Mesenteric fat pad (tissue), 1 donor: ENCODE data around the gene SERGEF. TPM values are rescaled to one million over a fixed set of nuclear protein-coding genes. Genes with fewer than 3 reads are reported as not detected.

Experiments
- DNase-seq: peaks from one replicate; pipeline ENCODE4 v3.0.0-alpha.2; 2020; ENCODE audit warnings: low spot score
- total RNA-seq: library from RNA; stranded (reverse); fragmentation: NEBNext Ultra II Directional; extraction: Animal tissue kit (Norgen Biotek cat#: 25700); gene quantifications from one replicate; pipeline ENCODE4 v1.2.1, GENCODE V29; 2021
- donor health status: DM: yes; HTN: yes; CAD: no.

The SERGEF gene
- total RNA-seq, 1 donor from 2014 or later, result 23.6 TPM

DNA sequence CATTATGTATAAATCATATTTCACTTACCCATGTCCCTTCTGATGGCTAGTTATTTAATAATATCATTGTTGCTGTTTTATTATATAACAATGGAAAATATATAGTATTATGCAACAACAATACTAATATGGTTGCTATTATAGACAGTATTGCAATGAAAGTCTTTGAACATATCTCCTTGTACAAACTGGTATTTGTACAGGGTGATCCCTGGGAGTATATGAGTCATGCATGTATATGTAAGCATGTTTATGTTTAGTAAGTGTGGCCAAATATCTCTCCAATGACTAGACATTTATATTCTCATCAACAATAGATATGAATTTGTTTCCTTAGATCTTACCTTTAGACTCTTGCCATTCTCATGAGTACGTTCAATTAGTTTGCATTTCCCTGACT, 222.4 kb downstream of the SERGEF start:
- no peak for DNase-seq

DNA sequence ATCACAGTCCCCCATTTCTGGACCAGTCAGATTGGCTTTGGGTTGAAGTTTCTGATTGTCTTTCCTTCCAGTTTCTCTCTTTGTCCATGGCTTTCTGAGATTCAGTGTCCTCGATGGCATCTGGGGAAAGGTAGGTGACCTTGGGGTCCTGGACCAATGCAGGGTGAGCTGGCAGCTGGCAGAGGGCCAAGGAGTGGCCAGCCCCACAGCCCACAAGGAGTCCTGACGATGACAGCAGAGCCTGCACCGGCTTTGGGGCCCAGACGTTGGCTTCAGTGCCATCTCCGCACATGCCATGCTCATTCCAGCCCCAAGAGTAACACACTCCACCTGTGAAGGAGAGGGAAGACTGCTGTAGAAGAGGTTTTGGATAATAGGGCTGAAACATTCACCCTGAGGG, 224.8 kb downstream of the SERGEF start:
- no peak for DNase-seq

DNA sequence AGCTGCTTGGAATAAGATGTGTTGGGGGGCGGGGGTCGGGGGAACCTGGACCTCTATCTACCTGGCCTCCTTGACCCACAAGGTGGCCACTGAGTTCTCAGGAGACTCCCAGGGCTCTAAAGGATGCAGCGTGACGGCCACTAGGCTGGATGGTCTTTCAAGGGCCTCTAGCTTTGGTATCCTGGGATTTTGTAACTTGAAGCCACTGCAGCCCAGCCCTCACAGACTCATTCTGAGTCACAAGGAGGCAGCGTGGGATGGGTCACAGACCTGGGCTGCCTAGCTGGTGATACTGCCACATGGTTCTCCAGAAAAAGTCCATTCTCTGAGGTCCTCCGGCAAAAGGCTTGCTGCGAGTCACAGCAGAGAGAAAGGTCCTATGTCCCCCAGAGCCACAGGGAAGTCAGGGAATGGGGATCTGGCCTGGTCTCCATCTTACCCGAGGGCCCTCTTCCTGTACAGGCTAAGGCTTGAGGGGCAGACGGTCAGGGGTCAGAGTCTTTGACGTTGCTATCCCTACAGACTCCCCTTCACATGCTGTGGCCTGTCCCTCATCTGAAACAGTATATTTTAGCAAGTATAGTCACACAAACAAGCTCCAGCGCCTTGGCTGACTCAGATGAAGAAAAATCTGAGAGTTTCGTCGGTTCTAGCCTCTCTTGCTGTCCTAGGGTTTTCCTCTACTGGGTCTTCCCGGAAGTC, 225.9 kb downstream of the SERGEF start:
- DNase-seq, result no peak

DNA sequence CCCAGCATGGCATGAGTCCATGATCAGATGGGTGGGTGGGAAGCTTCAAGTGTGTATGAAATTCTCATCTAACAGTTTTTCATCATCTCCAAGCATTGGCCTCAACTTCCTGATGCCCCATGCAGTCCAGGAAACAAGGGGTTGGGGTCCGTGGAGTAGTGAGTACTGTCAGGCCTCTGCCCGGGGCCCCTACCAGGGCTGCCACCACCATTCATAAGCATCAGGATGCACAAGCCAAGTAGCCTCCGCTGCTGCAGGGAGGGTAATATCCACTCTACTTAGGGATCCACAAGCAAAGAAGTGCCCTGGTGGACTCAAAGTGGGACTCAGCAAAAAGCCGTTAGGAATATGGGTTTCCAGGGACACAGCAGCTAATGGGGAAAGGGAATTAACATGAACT, 229.0 kb downstream of the SERGEF start:
- no peak for DNase-seq

DNA sequence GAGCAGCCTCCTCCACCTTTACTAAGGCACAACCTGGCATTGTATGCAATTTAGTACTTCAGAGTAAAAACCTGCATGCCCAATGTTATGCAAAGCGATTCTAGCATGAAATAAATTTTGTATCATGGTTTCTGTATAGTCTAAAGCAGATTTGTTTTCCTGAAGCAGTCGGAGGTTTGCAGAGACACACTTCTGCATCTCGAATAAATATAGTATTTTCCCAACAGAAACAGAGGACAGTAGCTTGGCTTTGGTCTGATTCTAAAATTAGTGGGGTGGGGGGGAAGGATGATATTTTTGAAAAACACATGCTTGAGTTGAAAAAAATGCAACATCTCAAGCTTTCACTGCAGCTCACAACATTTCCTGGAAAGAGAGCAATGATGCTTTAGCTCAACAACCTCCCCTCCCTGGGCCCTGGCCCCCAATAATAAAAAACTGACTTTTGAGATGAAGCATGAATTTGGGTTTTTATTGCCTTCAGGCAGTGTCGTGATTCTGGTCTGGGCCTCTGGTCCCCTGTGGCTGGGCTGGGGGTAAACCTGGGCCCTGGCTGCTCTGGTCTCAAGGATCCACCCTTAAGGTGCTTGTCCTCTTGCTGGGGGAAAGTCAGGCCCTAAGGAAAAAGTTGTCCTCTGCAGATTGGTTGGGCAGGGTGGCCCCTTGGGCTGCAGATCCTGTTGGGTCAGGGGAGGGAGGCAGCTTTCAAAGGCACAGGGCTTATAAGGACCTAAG, 230.1 kb downstream of the SERGEF start:
- no peak for DNase-seq

DNA sequence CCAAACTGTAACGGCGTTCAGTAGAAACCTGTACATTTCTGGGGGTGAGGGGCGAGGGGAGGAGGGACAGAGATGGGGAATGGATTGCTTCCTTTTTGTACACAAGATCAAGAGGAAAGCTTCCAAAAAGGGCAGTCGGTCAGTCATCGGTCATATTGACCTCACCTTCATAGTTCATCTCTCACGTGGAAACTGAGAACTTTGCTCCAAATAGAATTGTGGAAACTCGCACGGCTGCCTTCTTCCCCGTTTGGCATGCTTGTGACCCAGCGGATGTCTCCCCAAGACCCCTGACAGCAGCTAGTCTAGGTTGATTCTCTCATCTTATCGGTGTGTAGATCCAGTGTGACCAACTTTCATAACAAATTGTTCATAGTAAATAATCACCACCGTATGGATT, 230.7 kb downstream of the SERGEF start:
- DNase-seq, result peak; percentile 51

DNA sequence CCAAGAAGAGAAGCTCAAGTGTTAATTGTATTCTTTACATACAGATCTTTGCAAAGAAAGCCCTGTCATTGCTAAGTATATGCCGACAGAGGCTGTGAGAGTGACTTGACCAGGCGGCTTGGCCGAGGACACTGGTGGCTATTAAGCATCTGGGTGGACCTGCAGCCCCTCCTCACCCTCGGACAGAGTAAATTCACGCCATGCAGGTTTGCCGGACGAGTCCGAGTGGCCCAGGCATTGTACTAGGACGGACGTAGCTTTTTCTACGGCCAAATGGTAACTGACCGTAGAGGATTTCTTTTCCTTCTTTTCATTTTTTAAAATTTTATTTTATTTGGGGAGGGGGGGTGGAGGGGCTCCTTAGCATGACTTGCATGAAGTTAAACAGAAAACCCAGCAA, 231.2 kb downstream of the SERGEF start:
- DNase-seq, result no peak

DNA sequence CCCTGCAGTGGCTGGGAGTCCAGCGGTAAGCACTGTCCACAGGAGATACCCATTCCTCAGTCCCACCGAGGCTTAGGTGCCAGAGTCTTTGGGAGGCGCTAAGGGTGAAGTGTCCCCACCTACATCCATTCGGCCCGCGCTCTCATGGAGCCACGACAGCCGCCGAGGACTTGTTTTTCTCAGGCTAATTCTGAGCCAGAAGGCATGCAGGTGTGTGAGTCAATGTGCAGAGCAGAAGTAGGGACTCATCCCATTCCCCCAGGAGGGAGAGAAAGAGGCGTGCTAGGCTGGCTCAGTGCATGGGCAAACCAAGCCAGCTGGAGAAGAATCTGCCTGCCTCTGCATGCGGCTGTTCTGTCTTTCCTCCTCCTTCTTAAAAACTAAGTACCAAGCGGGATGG, 231.6 kb downstream of the SERGEF start:
- peak; percentile 86 for DNase-seq

DNA sequence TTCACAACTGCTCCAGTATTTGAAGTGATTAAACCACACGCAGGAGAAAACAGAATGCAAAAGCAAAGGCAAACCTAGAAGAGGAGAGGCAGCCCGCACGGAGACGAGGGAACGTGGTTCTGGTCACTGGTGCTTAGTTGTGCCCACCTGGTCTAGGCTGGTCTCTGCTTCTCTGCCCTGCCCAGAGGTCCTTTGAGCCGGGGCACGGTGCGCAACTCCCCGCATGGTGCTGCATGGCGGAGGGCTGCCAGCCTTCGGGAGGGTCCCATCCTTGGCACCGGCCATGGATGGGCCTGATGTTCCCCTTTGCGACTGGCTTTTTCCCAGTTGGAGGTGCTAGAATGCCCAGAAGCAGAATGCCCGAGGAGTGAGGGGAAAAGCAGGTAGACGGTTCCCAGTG, 232.2 kb downstream of the SERGEF start:
- DNase-seq, result peak; percentile 81

DNA sequence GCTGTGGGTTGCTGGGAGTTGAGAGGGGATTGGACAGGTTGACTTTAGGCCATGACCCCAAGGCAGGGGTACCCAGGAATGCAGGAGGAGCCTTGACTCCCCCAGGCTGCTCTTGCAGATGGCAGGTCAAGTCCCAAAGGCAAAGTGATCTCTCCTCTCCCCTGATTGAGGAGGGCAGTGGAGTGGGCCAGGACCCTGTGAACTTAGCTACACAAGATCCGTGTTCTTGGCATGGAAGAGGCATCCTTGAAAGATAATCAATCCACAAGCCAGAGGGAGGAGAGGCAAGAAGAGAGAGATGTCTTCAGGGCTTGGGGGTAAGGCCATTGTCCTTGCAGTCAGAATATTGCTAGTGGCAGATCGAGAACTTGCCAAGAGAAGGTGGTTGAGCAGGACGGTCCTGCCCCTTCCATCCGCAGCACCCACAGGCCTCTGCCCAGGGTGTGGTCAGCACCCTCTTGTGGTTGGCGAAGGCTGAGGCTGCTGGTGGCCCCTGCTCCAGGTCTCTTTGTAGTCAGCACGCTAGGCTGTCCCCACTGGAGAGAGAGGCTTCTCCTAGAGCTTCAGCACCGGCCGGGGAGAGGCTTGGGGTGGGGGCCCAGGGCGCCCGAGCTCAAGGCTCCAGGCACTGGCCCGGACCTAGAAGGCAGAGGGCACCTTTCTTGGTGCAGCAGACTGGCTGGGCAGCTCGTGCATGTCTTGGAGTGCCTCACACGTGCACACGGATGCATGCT, 232.8 kb downstream of the SERGEF start:
- DNase-seq, result peak; percentile 87

DNA sequence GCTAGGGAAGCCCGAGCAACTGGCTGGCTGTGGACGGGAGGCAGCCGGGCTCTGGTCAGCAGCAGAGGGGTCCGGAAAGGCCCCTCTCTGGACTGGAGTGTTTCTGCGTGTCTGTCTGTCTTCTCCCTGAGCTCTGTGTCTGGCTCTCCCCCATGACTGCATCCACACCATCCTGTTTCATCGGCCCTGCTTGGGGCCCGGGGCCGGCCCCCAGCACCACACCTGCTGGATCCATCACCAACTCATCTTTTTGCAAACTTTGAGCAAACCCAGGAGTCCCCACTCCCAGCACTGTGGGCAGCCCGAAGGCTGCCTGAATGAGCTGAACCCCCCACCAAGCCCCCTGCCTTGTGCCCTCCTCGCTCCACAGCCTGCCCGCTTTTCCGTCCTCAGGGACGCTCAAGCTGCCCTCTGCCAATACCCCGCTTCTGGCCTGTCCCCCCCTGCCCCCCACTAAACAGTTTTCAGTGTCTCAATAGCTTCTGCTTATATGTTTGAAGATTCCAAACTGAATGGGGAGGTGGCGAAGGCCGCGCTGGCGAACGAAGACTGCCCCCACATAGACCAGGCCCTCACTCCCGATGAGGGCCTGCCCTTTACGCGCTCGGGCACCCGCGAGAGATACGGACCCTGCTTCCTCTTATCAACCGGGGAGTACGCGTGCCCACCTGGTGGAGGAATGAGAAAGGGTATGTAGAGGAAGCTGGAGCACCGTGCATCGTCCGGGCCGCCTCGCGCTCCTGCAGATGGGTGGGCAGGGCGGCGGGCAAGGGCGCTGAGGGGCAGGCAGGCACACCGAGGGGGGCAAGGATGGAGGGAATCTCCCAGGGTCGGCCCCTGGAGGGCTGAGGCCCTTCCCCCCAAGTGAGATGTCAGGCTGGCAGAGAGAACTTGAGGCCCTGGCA, 233.6 kb downstream of the SERGEF start:
- peak; percentile 81 for DNase-seq

DNA sequence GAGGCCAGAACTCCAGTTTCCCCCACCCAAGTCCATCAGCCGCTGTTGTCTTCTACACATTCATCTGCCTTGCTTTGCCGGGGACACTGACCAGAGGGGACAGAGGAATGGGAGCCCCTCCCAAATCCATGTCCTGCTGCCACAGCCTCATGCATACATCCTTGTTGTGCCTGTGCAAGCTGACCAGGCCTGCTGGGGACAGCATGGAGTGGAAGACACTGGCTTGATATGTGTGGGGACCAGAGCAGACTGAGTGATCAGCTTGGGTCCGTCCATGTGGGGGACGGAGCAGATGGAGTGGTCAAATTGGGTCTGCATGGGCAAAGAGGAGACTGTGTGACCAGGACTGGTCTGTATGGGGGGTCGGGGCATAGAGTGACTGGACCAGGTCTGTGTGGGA, 234.5 kb downstream of the SERGEF start:
- DNase-seq, result no peak

DNA sequence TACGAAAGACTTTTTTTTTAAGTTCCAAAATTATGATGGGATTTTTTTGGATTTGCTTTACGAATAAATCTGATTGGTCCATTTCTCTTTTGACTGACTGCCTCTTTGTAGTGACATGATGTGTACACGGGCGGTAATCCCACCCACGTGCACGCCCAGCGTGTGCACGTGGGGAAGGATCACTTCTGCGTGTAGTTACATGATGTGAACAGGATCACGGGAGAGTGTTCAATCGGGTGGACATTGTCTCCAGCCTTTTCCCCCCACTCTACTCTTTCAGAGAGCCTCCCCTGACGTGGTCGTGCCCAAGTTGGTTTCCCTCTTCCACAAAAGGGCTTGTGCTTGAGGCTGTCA, 235.1 kb downstream of the SERGEF start:
- no peak for DNase-seq

DNA sequence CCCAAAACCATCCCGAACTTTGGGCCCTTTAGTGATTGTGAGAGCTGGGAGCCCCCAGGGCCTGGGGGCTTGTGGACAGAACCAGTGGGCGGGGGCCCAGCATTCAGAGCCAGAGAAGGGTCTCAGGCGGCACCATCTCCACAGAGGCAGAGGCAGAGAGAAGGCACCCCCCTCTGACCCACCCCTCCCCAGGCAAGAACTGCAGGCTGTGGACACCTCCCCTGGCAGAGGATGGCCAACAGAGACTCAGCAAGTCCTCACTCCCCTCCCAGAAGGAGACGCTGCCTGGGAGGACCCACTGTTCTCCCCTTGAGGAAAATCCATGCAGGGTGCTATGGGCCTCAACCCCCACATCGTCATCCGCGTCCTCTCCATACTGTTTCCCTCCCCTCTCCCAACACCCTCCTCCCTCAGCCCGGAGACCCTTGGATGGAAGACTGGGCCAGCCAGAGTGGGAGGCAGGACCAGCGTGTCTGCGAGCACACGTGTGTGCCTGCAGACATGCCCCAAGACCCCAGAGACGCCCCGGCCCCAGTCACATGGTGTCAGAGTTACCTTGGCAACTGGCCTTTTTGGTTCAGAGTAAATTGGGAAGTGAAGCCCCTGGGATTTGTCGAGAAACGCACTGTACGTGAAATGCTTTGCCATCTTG, 235.6 kb downstream of the SERGEF start:
- peak; percentile 67 for DNase-seq

DNA sequence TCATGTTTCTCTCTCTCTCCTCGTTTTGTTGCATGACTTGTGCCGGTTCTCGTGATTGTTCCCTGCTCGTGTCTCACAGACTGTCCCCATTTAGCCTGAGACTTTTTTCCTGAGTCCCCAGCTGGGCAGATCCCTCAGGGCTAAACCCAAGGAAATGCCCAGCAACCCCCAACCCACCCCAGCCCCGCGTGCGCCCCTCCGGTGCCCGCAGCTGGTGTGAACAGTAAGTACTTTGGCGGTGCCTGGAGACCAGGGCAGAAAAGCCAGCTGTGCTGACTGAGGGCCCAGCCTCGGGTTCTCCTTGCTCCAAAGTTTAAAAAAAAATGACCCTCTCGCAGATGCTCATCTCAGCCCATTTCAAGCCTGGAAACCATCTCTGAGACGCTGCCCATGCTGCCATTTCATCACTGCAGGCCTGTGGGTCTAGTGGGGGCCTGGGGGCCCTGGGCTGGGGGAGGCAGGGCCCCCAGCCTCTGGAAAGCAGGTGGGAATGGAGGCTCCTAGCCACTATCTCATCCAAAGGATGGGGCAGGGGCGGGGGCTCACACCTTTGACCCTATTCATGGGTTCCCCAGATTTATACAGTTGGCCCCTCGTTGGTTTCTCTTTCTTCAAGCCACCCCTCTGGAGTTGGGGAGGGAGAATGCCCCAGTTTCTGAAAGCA, 236.5 kb downstream of the SERGEF start:
- DNase-seq, result no peak

DNA sequence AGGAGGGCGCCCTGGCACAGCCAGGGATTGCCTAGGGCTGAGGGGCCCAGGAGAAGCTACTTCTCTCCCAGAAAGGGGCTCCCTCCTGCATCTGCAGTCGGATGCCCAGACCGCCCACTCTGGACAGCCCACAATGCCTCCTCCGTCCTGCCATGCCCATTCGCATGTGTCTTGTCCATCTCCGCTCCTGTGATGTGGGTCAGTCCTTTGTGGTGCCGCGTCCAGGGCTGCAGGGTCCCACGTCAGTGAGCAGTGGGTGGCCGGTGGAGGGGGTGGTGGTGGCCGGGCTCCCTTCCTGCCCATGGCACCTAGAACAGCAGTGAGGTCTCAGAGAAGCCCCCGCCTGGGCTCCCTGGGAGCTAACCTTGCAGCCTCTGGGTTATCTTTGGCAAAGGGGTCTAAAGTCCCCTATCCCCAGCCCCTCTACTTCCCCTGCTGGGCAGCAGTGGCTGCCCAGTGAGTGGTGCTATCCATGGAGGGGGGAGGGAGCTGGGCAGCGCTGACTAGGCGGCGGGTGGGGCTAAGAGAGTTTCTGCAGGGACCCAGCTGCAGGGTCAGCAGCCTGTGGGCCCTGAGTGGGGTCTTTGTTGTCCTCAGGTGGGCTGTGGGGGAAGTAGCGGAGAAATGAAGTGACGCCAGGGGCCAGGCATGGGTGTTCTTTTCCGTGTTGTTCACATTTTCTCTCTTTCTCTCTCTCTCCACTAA, 237.2 kb downstream of the SERGEF start:
- DNase-seq, result no peak

DNA sequence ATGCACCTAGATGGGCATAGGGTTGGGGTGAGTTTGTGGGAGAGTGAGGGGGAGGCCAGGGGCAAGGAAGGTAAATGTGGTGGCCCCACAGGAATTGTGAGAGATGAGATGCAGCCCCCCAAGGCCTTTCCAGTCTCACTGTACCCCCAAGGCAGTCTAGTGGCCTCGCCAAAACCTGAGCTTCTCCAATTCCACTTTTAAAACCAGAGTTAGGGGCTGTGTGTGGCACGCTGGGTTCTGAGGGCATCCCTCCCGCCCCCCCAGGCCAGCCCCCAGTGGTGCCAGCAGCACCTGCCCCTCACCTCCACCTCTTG, 237.9 kb downstream of the SERGEF start:
- no peak for DNase-seq

DNA sequence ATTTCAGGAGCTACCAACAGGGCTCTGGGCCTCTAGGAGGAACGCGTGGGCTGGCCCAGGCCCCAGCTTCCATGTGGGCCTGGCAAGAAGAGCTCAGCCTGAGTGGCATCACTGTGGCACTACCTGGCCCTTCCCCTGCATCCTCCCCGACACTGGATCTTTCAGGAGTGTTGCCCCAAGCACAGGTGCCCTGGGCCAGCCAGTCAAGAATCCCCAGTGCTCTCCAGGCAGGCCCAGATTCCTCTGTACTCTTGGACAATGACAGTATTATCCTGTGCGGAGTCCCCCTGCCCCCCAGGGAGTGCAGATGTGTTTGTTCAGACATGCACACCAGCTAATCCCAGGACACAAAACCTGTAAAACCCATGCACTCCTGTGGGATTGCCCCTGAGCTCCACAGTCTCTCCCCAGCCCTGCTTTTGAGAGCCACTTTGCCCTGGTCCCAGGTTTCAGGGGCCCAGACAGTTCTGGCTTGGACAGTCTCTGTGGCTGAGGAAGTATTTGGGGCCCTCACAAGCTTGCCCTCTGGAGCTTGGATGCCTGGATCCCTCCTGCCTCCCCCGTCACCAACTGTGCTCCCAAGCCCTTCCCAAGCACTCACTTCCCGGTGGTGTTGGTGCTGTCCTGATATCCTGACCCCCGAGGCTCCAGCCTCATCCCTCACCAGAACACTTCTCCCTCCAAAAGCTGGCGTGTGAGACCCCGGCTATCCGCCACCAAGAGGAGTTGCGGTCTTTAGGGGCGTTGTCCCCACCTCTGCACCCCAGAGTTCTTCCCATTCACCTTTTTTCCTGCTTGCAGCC, 238.4 kb downstream of the SERGEF start:
- no peak for DNase-seq

DNA sequence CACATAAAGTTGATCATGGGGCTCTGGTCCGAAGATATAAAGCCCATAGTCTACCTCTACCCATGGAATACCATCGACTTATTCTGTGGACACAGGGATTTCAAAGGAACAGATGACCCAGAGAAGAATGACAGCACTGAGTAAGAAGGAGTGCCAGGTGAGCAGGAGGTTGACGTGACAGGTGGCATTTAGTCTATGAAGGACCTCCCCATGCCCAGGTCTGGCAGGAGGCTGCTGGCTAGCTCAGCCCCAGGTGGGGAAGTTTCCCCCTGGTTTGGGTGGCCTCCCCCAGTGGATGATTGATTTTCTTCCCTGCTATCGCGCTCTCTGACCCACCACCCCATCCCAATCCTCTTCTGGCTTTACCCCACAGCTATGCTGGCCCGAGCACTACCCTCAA, 239.2 kb downstream of the SERGEF start:
- DNase-seq, result no peak
